KOPT-K1 (cell line): ENCODE results near the gene CTDSPL.
"Not testable (repeated sequence)": the region's sequence is repeated elsewhere in the genome, so short reads cannot be mapped to it uniquely, and the experiment has no call there.

Experiments
- H3K27ac ChIP-seq: fragments of 200-600 bp; sonication (generic); 2 replicates; pipeline ENCODE4 v1.5.1; 2016; ENCODE audit warnings: antibody characterized with exemption, mild to moderate bottlenecking, low read depth, low read length; ENCODE audit not compliant: poor library complexity, severe bottlenecking
- H3K36me3 ChIP-seq: fragments of 200-600 bp; sonication (generic); 2 replicates; pipeline ENCODE4 v1.5.1; 2017; ENCODE audit warnings: antibody characterized with exemption, mild to moderate bottlenecking, low read length, moderate library complexity; ENCODE audit not compliant: insufficient read depth
- H3K9me3 ChIP-seq: fragments of 200-600 bp; sonication (generic); 2 replicates; pipeline ENCODE4 v1.5.1; 2017; ENCODE audit warnings: antibody characterized with exemption, low read length, mild to moderate bottlenecking; ENCODE audit not compliant: insufficient read depth, poor library complexity, severe bottlenecking

CTDSPL gene

GRCh38 chr3:37982331-37982730, 120.7 kb downstream of the CTDSPL start:
- no peak overlapping the region for H3K27ac ChIP-seq
- H3K36me3 ChIP-seq = peaks cover 20% of the 10 kb centered on the region; the same call in 1 of the 2 replicates
- H3K9me3 ChIP-seq = no peaks in the 10 kb centered on the region

DNA sequence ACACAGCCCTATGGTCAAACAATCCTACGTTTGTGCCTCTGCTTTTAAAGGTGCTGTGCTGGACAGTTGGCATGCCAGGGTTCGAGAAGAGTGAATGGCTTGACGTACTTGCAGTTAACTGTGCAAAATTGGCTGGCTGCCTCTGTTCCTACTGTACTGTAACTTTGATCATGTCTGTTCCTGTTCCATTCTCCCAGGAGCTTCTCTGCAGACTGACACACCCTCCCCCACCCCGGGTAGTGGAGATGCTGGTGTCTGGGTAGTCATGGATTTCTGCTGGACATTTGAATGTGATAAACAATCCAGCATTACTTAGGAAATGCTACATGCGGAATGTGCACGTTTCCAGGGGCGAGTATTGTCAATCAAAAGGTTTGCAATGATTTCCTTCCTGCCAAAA, 122.4 kb downstream of the CTDSPL start:
- Histone ChIP-seq H3K9me3 (no peaks in the 10 kb centered on the region), H3K27ac (no peak overlapping the region), H3K36me3 (peaks cover 20% of the 10 kb centered on the region; the same call in 1 of the 2 replicates)

DNA sequence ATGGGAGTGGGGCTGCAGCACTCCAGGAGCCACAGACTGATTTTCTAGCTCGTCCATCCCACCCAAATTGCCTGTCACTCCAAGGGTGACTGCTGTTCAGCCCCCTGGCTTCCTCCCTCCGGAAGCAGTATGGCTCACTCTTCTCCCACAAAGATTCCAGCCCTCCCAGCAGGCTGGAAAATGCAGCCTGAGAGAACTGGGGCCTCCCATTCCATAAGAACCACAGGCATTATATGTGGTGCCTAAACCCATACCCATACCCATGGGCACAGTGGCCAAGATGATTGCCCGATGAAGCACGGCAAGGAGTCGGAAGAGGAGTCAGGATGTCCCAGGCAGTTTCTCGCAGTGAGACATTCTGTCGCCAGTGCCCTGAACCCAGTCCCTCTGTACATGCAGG, 122.9 kb downstream of the CTDSPL start:
- H3K9me3 ChIP-seq = no peaks in the 10 kb centered on the region
- peaks cover 20% of the 10 kb centered on the region; the same call in 1 of the 2 replicates for H3K36me3 ChIP-seq
- H3K27ac ChIP-seq = no peak overlapping the region

DNA sequence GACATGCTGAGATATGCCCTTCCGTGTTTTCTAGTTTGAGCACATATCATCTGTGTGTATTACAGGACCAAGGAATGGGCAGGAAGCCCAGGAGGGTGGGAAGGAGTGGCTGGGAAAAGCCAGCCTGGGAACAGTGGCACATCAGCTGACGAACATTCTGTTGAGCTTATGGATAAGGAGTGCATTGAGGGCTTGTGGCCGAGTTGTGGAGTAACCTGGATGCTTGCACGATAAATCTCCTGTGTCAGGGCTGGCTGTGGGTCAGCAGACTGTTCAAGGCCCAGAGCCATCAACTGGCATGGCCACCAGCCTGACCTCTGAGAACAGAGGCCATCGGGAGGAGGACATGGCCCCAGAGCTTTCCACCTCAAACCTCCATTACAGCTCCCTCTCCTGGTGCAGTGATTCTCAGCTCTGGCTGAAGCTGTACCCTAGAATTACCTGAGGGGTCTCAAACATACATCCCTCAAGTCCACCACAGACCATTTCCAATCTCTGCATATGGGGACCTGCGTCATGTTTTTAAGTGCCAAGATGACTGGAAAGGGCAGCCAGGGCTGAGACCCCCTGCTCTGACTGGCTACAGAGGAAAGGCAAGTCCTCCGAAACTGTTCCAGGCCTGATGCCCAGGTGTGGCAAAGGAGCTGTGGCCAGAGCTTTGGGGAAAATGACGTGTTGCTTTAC, 124.1 kb downstream of the CTDSPL start:
- no peak overlapping the region for H3K27ac ChIP-seq
- 0 out of 2 replicates have a peak, but pooled peaks cover 12% of the 10 kb centered on the region for H3K36me3 ChIP-seq
- no peaks in the 10 kb centered on the region for H3K9me3 ChIP-seq

- H3K9me3 ChIP-seq = no peaks in the 10 kb centered on the region
- H3K36me3 ChIP-seq = 0 out of 2 replicates have a peak, but pooled peaks cover 6% of the 10 kb centered on the region
- H3K27ac ChIP-seq = no peak overlapping the region
These were observed 125.0 kb downstream of the CTDSPL start for GRCh38 chr3:37986479-37987314.

GRCh38 chr3:37987315-37987697, 125.6 kb downstream of the CTDSPL start:
- no peak overlapping the region for H3K27ac ChIP-seq
- no peaks in the 10 kb centered on the region for H3K9me3 ChIP-seq
- 0 out of 2 replicates have a peak, but pooled peaks cover 6% of the 10 kb centered on the region for H3K36me3 ChIP-seq

GRCh38 chr3:37987751-37988179, 126.1 kb downstream of the CTDSPL start:
- no peak overlapping the region for H3K27ac ChIP-seq
- no peaks in the 10 kb centered on the region for H3K9me3 ChIP-seq
- H3K36me3 ChIP-seq = 0 out of 2 replicates have a peak, but pooled peaks cover 6% of the 10 kb centered on the region

DNA sequence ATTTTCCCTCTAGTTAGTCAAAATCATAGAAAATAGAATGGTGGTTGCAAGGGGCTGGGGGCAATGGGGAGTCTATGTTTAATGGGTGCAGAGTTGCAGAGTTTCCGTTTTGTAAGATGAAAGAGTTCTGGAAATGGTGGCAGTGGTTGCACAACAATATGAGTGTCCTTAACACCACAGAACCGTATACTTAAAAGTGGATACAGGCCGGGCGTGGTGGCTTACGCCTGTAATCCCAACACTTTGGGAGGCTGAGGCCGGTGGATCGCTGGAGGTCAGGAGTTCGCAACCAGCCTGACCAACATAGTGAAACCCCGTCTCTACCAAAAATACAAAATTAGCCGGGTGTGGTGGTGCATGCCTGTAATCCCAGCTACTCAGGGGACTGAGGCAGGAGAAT, 126.7 kb downstream of the CTDSPL start:
- not testable (repeated sequence) for H3K27ac ChIP-seq, H3K36me3 ChIP-seq, H3K9me3 ChIP-seq

DNA sequence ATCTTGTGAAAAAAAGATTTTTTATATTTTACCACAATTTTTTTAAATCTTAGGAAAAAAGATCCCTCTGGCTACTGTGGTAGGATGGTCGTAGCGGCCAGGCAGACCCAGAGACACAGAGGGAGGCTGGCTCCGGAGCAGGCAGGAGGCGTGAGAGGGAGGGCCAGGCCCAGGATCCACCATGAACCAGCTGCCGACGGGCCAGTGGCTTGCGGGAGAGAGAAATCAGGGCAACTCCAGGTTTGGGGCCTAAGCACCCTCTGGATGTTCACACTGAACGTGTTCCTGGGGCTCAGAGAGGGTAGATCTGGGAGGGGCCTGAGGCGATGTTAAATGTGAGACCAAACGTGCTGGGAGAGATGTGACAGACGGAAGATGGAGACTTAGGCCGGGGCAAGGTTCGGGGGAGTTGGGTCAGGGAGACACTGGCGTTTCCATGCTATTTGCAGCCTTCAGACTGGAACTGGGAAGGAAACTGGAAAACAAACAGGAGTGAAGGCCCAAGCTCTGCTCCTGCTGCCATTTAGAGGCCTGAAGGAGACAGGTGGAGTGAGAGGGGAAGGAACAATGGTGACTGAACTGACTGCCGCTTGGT, 127.3 kb downstream of the CTDSPL start:
- H3K36me3 ChIP-seq = 0 out of 2 replicates have a peak, but pooled peaks cover 6% of the 10 kb centered on the region

GRCh38 chr3:37989821-37990480, 128.3 kb downstream of the CTDSPL start:
- H3K36me3 ChIP-seq = 0 out of 2 replicates have a peak, but pooled peaks cover under 1% of the 10 kb centered on the region
- no peaks in the 10 kb centered on the region for H3K9me3 ChIP-seq
- H3K27ac ChIP-seq = no peak overlapping the region

More for the DNA sequence above, 127.3 kb downstream of the CTDSPL start:
- Histone ChIP-seq H3K27ac (no peak overlapping the region), H3K9me3 (no peaks in the 10 kb centered on the region)

- no peaks in the 10 kb centered on the region for H3K9me3 ChIP-seq
- H3K36me3 ChIP-seq = no peaks in the 10 kb centered on the region
- no peak within 1 kb of the TSS for H3K27ac ChIP-seq
These were observed 128.8 kb downstream of the CTDSPL start, which contains the start of gene VILL for GRCh38 chr3:37990527-37990926. TSS of gene VILL (plus strand) at chr3:37990786. CDS start at chr3:37993673, 2,887 bp downstream.

DNA sequence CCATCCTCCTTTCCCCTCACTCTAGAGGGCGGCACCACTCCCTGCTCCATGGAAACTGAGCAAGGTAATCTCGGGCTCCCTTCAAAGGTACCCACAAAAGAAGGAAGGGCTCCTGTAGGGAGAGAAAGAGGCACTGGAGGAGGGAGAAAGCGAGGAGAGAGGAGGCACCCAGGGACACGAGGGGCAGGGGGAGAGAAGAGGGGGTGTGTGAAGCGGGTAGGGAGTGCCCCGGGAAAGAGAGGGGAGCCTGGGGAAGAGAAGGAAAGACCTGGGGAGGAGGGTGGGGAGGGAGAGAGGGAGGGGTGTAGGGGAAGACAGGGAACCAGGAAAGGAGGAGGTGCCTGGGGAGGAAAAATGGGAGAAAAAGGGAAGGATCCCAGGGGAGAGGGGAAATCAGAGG, 129.4 kb downstream of the CTDSPL start:
- no peaks in the 10 kb centered on the region for H3K9me3 ChIP-seq
- peaks cover 6% of the 10 kb centered on the region for H3K36me3 ChIP-seq
- H3K27ac ChIP-seq = no peak overlapping the region

- H3K36me3 ChIP-seq = peaks cover 13% of the 10 kb centered on the region
- H3K9me3 ChIP-seq = no peaks in the 10 kb centered on the region
- no peak overlapping the region for H3K27ac ChIP-seq
These were observed 130.1 kb downstream of the CTDSPL start for GRCh38 chr3:37991823-37992222.

GRCh38 chr3:37992271-37993066, 130.8 kb downstream of the CTDSPL start:
- no peak overlapping the region for H3K27ac ChIP-seq
- peaks cover 19% of the 10 kb centered on the region for H3K36me3 ChIP-seq
- H3K9me3 ChIP-seq = no peaks in the 10 kb centered on the region
